ENCODE data around the gene BRAT1. TPM values are rescaled to one million over a fixed set of nuclear protein-coding genes. Genes with fewer than 3 reads are reported as not detected.
"Not testable (repeated sequence)": the region's sequence is repeated elsewhere in the genome, so short reads cannot be mapped to it uniquely, and the experiment has no call there.

BRAT1 gene
- total and polyA plus RNA-seq, 9 donors = 17.8 to 28.5 (median 21.2) TPM

DNA sequence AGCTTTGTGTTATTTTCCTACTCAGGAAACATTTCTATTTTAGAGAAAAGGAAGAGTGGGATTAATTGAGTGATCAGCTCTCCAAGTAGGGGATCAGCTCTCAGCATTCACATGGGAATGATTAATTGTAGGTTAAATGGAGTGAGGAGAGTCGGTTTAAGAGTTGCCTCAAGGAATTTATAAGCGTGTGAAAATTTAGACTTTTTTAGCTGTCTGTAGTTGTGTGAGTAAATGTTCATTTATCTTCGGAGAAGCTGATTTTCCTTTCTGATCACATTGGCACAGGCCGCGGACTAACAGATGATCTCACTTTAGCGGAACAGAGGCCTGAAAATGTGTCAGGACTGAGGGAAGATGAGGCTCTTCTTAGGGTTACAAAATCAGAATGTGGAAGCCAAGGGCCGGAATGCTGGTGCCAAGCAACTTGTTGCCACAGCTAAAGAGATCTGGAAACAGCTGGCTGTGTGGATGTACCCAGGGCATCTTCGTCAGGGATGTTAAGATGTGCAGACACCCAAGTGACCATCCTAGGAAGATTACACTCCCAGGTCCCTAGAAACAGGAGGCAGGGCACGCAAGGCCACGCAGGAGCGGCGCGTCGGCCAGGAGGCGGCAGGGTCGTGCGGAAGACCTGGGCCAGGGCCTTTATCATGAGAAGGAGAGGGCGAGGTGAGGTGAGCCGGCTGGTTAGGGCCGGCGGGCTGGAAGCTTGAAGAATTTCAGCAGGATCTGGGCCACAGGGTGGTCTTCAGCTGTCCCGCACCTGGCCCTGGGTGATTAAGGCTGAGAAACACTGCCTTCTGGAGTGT lies 41.3 kb upstream of the BRAT1 start:
- 59% methylated on average over 20 of the region's 22 CpGs for WGBS (ENCODE audit: insufficient coverage)
- Histone ChIP-seq H3K4me1 (ENCODE audit: control insufficient read depth, insufficient read depth, low read length) (peaks cover 21% of the 10 kb centered on the region), H3K4me3 (ENCODE audit: low read length) (no peak overlapping the region), H3K36me3 (ENCODE audit: control insufficient read depth, insufficient read depth, low read length) (peaks cover 46% of the 10 kb centered on the region), H3K9me3 (replicated peaks; ENCODE audit: control insufficient read depth, low read depth, low read length) (no peaks in the 10 kb centered on the region), H3K27ac (ENCODE audit: low read length) (no peak overlapping the region), H3K27me3 (ENCODE audit: control insufficient read depth, insufficient read depth, low read length) (no peaks in the 10 kb centered on the region)
- peak; percentile 29 for DNase-seq

GRCh38 chr7:2595258-2595860 lies 40.0 kb upstream of the BRAT1 start:
- Histone ChIP-seq H3K36me3 (ENCODE audit: control insufficient read depth, insufficient read depth, low read length) (peaks cover 44% of the 10 kb centered on the region), H3K4me3 (ENCODE audit: low read length) (no peak overlapping the region)

DNA sequence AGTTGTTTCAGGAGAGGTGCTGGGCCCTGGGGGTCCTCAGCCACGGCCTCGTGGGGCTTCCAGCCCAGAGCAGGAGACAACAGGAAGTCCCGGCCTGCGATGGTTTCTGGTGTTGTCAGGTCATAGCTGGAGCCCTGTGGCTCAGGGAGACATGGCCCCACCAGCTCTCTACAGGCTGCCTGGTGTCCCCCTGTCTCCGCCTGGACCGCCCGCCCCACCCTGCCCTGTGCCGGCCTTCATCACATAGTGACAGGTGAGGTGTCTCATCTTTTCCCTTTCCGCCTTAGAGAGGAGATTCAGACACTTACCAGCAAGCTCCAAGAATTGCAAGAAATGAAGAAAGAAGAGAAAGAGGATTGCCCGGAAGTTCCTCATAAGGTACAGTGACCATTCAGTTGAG lies 39.3 kb upstream of the BRAT1 start:
- Histone ChIP-seq H3K36me3 (ENCODE audit: control insufficient read depth, insufficient read depth, low read length) (peaks cover 47% of the 10 kb centered on the region), H3K27ac (ENCODE audit: low read length) (no peak overlapping the region), H3K4me1 (ENCODE audit: control insufficient read depth, insufficient read depth, low read length) (peaks cover 21% of the 10 kb centered on the region), H3K27me3 (ENCODE audit: control insufficient read depth, insufficient read depth, low read length) (no peaks in the 10 kb centered on the region), H3K9me3 (replicated peaks; ENCODE audit: control insufficient read depth, low read depth, low read length) (no peaks in the 10 kb centered on the region), H3K4me3 (ENCODE audit: low read length) (no peak overlapping the region)
- WGBS (ENCODE audit: insufficient coverage) = 90% methylated on average over 4 of the region's 10 CpGs
- DNase-seq = no peak

More at GRCh38 chr7:2595258-2595860, 40.0 kb upstream of the BRAT1 start:
- Histone ChIP-seq H3K27ac (ENCODE audit: low read length) (no peak overlapping the region), H3K27me3 (ENCODE audit: control insufficient read depth, insufficient read depth, low read length) (no peaks in the 10 kb centered on the region), H3K9me3 (replicated peaks; ENCODE audit: control insufficient read depth, low read depth, low read length) (no peaks in the 10 kb centered on the region), H3K4me1 (ENCODE audit: control insufficient read depth, insufficient read depth, low read length) (peaks cover 21% of the 10 kb centered on the region)
- DNase-seq = no peak
- 91% methylated on average over 25 of the region's 27 CpGs for WGBS (ENCODE audit: insufficient coverage)

- no peak for DNase-seq
- Histone ChIP-seq H3K36me3 (ENCODE audit: control insufficient read depth, insufficient read depth, low read length) (peaks cover 39% of the 10 kb centered on the region), H3K9me3 (replicated peaks; ENCODE audit: control insufficient read depth, low read depth, low read length) (no peaks in the 10 kb centered on the region), H3K4me1 (ENCODE audit: control insufficient read depth, insufficient read depth, low read length) (peaks cover 17% of the 10 kb centered on the region), H3K27me3 (ENCODE audit: control insufficient read depth, insufficient read depth, low read length) (no peaks in the 10 kb centered on the region), H3K4me3 (ENCODE audit: low read length) (no peak overlapping the region), H3K27ac (ENCODE audit: low read length) (no peak overlapping the region)
- 92% methylated on average over 37 of the region's 38 CpGs for WGBS (ENCODE audit: insufficient coverage)
Measured at GRCh38 chr7:2593036-2593727, 37.9 kb upstream of the BRAT1 start.

GRCh38 chr7:2592375-2592865 lies 37.1 kb upstream of the BRAT1 start:
- Histone ChIP-seq H3K9me3 (replicated peaks; ENCODE audit: control insufficient read depth, low read depth, low read length) (no peaks in the 10 kb centered on the region), H3K4me1 (ENCODE audit: control insufficient read depth, insufficient read depth, low read length) (peaks cover 11% of the 10 kb centered on the region), H3K36me3 (ENCODE audit: control insufficient read depth, insufficient read depth, low read length) (peaks cover 45% of the 10 kb centered on the region), H3K27me3 (ENCODE audit: control insufficient read depth, insufficient read depth, low read length) (no peaks in the 10 kb centered on the region), H3K4me3 (ENCODE audit: low read length) (no peak overlapping the region), H3K27ac (ENCODE audit: low read length) (no peak overlapping the region)
- no peak for DNase-seq
- 92% methylated on average over 21 of the region's 23 CpGs for WGBS (ENCODE audit: insufficient coverage)

- H3K36me3 ChIP-seq (ENCODE audit: control insufficient read depth, insufficient read depth, low read length) = peaks cover 45% of the 10 kb centered on the region
- 94% methylated on average over 15 of the region's 15 CpGs for WGBS (ENCODE audit: insufficient coverage)
Measured at GRCh38 chr7:2589941-2590340, 34.6 kb upstream of the BRAT1 start.

GRCh38 chr7:2589341-2589740 lies 34.0 kb upstream of the BRAT1 start:
- Histone ChIP-seq H3K27me3 (ENCODE audit: control insufficient read depth, insufficient read depth, low read length) (no peaks in the 10 kb centered on the region), H3K27ac (ENCODE audit: low read length) (no peak overlapping the region), H3K4me3 (ENCODE audit: low read length) (no peak overlapping the region), H3K36me3 (ENCODE audit: control insufficient read depth, insufficient read depth, low read length) (peaks cover 43% of the 10 kb centered on the region), H3K9me3 (replicated peaks; ENCODE audit: control insufficient read depth, low read depth, low read length) (no peaks in the 10 kb centered on the region), H3K4me1 (ENCODE audit: control insufficient read depth, insufficient read depth, low read length) (no peaks in the 10 kb centered on the region)
- WGBS (ENCODE audit: insufficient coverage) = 79% methylated on average over 14 of the region's 16 CpGs
- DNase-seq = no peak

More at GRCh38 chr7:2589941-2590340, 34.6 kb upstream of the BRAT1 start:
- not testable (repeated sequence) for H3K4me1 ChIP-seq (ENCODE audit: control insufficient read depth, insufficient read depth, low read length); H3K27me3 ChIP-seq (ENCODE audit: control insufficient read depth, insufficient read depth, low read length); DNase-seq; H3K27ac ChIP-seq (ENCODE audit: low read length); H3K4me3 ChIP-seq (ENCODE audit: low read length); H3K9me3 ChIP-seq (replicated peaks; ENCODE audit: control insufficient read depth, low read depth, low read length)

GRCh38 chr7:2587778-2588177 lies 32.5 kb upstream of the BRAT1 start:
- Histone ChIP-seq H3K36me3 (ENCODE audit: control insufficient read depth, insufficient read depth, low read length) (peaks cover 35% of the 10 kb centered on the region), H3K27ac (ENCODE audit: low read length) (no peak overlapping the region), H3K4me3 (ENCODE audit: low read length) (no peak overlapping the region), H3K9me3 (replicated peaks; ENCODE audit: control insufficient read depth, low read depth, low read length) (no peaks in the 10 kb centered on the region), H3K4me1 (ENCODE audit: control insufficient read depth, insufficient read depth, low read length) (no peaks in the 10 kb centered on the region), H3K27me3 (ENCODE audit: control insufficient read depth, insufficient read depth, low read length) (no peaks in the 10 kb centered on the region)
- no peak for DNase-seq
- WGBS (ENCODE audit: insufficient coverage) = 96% methylated on average over 20 of the region's 21 CpGs

DNA sequence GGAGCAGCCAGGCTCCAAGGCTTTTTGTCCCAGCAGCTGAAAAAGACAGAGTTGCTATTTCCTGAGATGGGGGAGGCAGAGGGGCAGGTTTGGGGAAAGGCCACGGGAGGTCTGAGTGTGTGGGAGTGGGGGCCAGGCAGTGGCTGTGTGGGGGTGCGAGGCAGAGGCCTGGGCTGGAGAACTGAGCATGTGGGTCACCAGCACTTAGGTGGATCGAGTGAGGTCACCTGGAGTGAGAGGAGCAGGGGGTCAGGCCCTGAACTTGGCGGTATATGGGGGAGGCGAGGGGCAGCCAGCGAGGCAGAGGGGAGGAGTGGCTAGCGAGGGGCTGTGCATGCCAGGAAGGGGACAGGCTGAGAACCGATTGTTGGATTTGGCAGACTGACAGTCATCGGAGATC lies 31.8 kb upstream of the BRAT1 start:
- DNase-seq = no peak
- H3K36me3 ChIP-seq (ENCODE audit: control insufficient read depth, insufficient read depth, low read length) = peaks cover 29% of the 10 kb centered on the region

More for the DNA sequence above, 31.8 kb upstream of the BRAT1 start:
- no peaks in the 10 kb centered on the region for H3K9me3 ChIP-seq (replicated peaks; ENCODE audit: control insufficient read depth, low read depth, low read length)
- no peak overlapping the region for H3K27ac ChIP-seq (ENCODE audit: low read length)
- H3K4me3 ChIP-seq (ENCODE audit: low read length) = no peak overlapping the region
- H3K4me1 ChIP-seq (ENCODE audit: control insufficient read depth, insufficient read depth, low read length) = no peaks in the 10 kb centered on the region
- WGBS (ENCODE audit: insufficient coverage) = 71% methylated on average over 9 of the region's 9 CpGs
- H3K27me3 ChIP-seq (ENCODE audit: control insufficient read depth, insufficient read depth, low read length) = no peaks in the 10 kb centered on the region
